Stimulated activated CD4-positive, alpha-beta T cell treated with anti-CD3 and anti-CD28 coated beads, TNF-alpha, amount 100 ng/mL, for 24 hours (primary cell): ENCODE data around the gene MYADM.
"Not testable (repeated sequence)": the region's sequence is repeated elsewhere in the genome, so short reads cannot be mapped to it uniquely, and the experiment has no call there.

Experiments
- DNase-seq, 3 experiments: peaks; one replicate each; pipeline ENCODE4 v3.0.0-alpha.2; 2020; ENCODE audit warnings: low read depth in 3 of 3

MYADM gene

GRCh38 chr19:53868892-53869804 is 1.5 kb downstream of the MYADM start:
- peak; percentile 46 to 86 (median 47) for DNase-seq

- DNase-seq = not testable (repeated sequence)
Observed at GRCh38 chr19:53869805-53870484, 2.3 kb downstream of the MYADM start.

GRCh38 chr19:53870485-53870844 is 2.8 kb downstream of the MYADM start:
- DNase-seq = no peak

DNA sequence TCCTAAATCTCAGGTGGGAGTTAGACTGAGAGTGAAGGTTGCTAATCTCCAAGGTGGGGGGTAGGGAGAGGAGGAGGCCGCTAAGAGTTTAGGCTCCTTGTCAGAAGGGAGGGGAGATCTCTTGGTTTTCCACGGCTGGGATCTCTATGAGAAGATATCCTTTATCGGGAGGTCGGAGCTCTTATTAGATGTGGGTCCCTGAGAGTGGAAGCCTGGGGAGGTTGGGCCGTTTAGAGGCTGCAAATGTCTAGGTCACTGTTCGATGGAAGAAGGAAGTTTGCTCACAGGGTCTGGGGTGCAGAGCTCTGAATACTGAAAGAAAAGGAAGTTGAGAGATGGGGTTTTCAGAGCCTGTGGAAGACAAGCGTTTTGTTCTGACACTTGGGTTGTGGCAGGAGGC is 3.8 kb downstream of the MYADM start:
- no peak for DNase-seq

DNA sequence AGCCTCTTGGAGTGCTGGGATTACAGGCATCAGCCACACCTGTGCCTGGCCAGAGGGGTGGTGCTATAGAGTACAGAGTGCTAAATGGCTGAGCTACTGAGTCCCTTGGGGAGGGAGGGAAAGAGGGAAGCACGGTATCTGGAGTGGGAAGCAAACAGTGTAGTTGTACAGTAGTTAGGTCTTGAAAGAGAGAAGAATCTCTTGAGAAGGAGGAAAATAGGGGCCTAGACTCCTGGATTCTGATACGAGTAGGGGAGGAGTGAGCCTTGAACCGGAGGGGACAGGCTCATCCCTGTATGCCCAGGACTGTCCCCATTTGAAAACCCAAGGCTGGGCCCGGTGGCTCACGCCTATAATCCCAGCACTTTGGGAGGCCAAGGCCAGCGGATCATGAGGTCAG is 5.1 kb downstream of the MYADM start:
- DNase-seq = no peak

DNA sequence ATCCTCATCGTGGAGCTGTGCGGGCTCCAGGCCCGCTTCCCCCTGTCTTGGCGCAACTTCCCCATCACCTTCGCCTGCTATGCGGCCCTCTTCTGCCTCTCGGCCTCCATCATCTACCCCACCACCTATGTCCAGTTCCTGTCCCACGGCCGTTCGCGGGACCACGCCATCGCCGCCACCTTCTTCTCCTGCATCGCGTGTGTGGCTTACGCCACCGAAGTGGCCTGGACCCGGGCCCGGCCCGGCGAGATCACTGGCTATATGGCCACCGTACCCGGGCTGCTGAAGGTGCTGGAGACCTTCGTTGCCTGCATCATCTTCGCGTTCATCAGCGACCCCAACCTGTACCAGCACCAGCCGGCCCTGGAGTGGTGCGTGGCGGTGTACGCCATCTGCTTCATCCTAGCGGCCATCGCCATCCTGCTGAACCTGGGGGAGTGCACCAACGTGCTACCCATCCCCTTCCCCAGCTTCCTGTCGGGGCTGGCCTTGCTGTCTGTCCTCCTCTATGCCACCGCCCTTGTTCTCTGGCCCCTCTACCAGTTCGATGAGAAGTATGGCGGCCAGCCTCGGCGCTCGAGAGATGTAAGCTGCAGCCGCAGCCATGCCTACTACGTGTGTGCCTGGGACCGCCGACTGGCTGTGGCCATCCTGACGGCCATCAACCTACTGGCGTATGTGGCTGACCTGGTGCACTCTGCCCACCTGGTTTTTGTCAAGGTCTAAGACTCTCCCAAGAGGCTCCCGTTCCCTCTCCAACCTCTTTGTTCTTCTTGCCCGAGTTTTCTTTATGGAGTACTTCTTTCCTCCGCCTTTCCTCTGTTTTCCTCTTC is 6.3 kb downstream of the MYADM start:
- DNase-seq = no peak

DNA sequence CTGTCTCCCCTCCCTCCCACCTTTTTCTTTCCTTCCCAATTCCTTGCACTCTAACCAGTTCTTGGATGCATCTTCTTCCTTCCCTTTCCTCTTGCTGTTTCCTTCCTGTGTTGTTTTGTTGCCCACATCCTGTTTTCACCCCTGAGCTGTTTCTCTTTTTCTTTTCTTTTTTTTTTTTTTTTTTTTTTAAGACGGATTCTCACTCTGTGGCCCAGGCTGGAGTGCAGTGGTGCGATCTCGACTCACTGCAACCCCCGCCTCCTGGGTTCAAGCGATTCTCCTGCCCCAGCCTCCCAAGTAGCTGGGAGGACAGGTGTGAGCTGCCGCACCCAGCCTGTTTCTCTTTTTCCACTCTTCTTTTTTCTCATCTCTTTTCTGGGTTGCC is 6.9 kb downstream of the MYADM start:
- no peak for DNase-seq

- DNase-seq = no peak
Observed at GRCh38 chr19:53875602-53876325, 8.1 kb downstream of the MYADM start.

GRCh38 chr19:53876651-53877224 is 9.1 kb downstream of the MYADM start:
- no peak for DNase-seq

- no peak for DNase-seq
Observed at GRCh38 chr19:53877361-53877766, 9.7 kb downstream of the MYADM start.

DNA sequence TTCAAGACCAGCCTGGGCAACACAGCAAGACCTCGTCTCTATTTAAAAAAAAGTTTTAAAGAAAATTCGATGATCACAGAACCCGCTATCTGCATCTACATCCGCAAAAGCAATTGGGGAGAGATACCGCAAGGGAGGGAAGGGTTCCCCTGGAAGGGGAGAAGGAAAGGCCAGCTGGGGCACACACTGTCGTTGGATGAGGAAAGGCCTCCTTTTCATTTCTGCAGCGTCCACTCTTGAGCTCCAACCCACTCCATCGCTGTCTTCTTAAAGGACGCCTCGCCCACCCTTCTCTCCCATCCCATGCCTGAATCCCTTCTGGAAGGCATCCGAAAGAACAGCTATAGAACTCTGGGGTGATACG is 11.1 kb downstream of the MYADM start:
- no peak for DNase-seq

DNA sequence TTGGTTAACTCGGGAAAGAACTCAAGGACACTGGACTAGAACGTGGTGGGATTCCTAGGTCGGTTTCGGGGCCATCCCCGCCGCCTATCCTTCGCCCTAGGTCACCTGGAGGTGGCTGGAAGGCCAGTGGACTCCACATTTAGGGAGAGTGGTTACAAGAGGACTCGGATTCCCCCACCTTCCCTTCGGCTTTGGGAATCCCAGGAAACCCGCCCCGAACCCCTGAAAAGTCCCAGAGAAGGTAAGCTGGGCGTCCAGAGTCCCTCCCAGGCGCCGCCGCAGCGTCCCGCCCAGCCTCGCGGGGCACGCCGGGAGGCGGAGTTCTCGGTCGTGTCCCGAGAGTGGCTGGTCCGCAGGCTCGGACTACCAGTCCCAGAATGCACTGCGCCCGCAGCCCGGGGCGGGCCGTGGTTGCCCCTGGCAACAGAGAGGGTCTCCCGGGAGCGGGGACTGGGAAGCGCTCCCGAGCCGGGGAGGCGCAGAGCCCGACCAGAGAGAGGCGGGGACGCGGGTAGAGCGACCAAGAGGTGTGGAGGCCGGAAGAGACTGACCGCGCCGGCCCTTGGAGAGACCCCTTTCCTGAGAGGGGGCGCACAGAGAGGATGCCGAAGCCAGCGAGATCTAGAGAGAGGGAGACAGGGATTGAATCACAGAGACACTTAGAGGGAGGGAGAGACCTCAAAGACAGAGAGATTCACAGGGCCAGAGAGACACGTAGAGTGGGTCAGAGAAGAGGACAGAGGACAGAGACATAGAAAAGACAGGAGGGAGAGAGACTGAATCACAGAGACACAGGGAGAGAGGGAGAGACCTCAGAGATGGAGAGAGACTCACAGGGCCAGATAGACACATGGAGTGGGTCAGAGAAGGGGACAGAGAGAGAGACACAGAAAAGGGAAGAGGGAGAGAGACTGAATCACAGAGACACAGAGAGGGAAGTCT is 11.7 kb downstream of the MYADM start:
- peak; percentile 67 to 81 (median 67) for DNase-seq

DNA sequence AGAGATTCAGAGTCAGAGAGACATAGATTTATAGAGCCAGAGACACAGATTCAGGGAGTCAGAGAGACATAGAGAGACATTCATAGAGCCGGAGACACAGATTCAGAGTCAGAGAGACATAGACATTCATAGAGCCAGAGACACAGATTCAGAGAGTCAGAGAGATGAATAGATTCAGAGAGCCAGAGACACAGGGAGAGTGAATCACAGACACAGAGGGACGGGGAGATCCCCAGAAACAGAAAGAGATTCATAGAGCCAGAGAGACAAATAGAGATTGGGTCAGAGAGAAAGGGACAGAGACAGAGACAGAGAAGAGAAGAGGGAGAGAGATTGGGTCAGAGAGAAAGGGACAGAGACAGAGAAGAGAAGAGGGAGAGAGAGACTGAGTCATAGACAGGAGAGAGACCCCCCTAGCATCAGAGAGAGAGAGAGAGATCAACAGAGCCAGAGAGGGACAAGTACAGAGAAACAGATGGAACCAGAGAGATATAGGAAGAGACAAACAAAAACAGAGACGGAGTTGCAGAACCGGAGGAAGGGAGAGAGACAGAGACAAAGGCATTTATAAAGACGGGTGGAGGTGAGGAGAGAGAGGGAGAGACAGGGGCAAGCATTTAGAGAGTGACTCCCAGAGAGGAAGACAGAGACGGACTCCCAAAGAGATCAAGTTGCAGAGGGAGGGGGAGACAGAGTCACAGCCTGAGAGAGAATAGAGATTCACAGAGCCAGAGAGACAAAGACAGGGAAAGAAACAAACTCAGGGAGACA is 13.2 kb downstream of the MYADM start:
- no peak for DNase-seq

GRCh38 chr19:53881482-53882390 is 14.1 kb downstream of the MYADM start, which contains the start of gene PRKCG:
Gene PRKCG, plus strand, starts transcription at chr19:53882197. Its CDS starts 298 bp downstream, at chr19:53882495.
- no peak for DNase-seq

DNA sequence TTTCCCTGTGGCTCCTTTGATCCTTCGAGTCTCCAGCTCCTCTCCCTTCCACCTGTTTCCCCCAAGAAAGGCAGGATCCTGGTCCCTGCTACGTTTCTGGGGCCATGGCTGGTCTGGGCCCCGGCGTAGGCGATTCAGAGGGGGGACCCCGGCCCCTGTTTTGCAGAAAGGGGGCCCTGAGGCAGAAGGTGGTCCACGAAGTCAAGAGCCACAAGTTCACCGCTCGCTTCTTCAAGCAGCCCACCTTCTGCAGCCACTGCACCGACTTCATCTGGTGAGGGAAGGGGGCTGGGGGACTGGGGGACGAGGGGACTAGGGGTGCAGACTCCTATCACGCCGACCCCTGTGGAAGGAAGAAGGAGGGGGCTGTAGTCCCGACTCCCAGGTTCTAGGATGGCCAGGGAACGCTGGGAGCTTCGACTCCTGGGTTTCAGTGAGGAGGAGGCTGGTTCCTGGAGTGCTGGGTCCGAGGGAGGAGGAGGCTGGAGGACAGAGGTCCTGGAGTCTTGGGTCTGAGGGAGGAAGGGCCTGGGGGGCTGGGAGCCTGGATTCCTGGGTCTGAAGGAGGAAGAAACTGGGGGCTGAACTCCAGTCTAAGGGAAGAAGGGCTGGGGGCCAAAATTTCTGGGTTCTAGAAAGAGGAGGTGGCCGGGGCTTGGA is 14.8 kb downstream of the MYADM start:
- DNase-seq = no peak

GRCh38 chr19:53883231-53883661 is 15.6 kb downstream of the MYADM start:
- no peak for DNase-seq

DNA sequence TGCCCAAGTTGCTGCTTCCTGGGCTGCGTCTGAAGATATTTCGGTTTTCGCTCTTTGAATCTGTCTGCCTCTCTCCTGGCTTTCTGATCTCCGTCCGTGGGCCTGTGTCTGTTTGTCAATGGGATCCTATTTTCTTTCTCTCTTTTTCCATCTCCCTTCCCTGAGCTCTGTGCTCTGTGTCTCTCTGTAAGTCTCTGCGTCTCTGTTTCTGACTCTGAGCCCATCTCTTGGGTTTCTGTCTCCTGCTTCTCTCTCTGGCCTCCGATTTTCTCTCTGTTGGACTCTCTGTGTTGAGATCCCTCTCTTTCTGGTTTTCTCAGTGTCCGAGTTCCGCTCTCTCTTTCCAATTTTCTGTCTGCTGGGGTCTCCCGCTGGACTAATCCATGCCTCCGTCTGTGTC is 16.1 kb downstream of the MYADM start:
- DNase-seq = no peak

GRCh38 chr19:53884256-53884655 is 16.6 kb downstream of the MYADM start:
- no peak for DNase-seq
